Neural cell (in vitro differentiated cells): ENCODE results near the gene PREB. TPM values are rescaled to one million over a fixed set of nuclear protein-coding genes. Genes with fewer than 3 reads are reported as not detected.

Source experiments
- H2AFZ ChIP-seq: fragments of 200-600, 300-800 bp; sonication (generic), shearing (Covaris generic); 2 replicates; pipeline ENCODE4 v1.6.0; 2014; ENCODE audit warnings: low read depth, mild to moderate bottlenecking, antibody characterized with exemption, low read length, moderate library complexity
- H3F3A ChIP-seq: fragments of 200-600 bp; shearing (Covaris generic); 2 replicates; pipeline ENCODE4 v1.6.1; 2016; ENCODE audit warnings: mild to moderate bottlenecking, moderate library complexity, mixed read lengths, antibody characterized with exemption, low read length; ENCODE audit not compliant: insufficient read depth, poor library complexity, severe bottlenecking
- H3K27ac ChIP-seq: fragments of 200-600, 300-800 bp; sonication (generic), shearing (Covaris generic); 2 replicates; pipeline ENCODE4 v1.5.1; 2014; ENCODE audit warnings: mild to moderate bottlenecking, low read length, moderate library complexity
- H3K27me3 ChIP-seq: fragments of 300-800, 200-600 bp; sonication (generic), shearing (Covaris generic); 2 replicates; pipeline ENCODE4 v1.6.0; 2014; ENCODE audit warnings: mild to moderate bottlenecking, low read depth, low read length, moderate library complexity; ENCODE audit not compliant: insufficient read depth
- H3K36me3 ChIP-seq: fragments of 300-800, 200-600 bp; sonication (generic), shearing (Covaris generic); 2 replicates; pipeline ENCODE4 v1.5.1; 2014; ENCODE audit warnings: mild to moderate bottlenecking, antibody characterized with exemption, low read length, moderate library complexity; ENCODE audit not compliant: insufficient read depth
- H3K4me2 ChIP-seq: fragments of 300-800, 200-600 bp; sonication (generic), shearing (Covaris generic); 2 replicates; pipeline ENCODE4 v1.6.0; 2014; ENCODE audit warnings: mild to moderate bottlenecking, low read length
- H3K4me3 ChIP-seq: fragments of 300-800, 200-600 bp; sonication (generic), shearing (Covaris generic); 2 replicates; pipeline ENCODE4 v1.5.1; 2014; ENCODE audit warnings: mild to moderate bottlenecking, low read length, moderate library complexity
- H3K79me2 ChIP-seq: fragments of 200-600 bp; shearing (Covaris generic); replicated peaks from 2 replicates; pipeline ENCODE4 v1.6.0; 2014; ENCODE audit warnings: mild to moderate bottlenecking, low read length, moderate library complexity; ENCODE audit not compliant: insufficient read depth
- H3K9ac ChIP-seq: fragments of 300-800, 200-600 bp; sonication (generic), shearing (Covaris generic); 2 replicates; pipeline ENCODE4 v1.6.1; 2016; ENCODE audit warnings: mild to moderate bottlenecking, low read length, mixed read lengths
- H3K9me2 ChIP-seq: fragments of 200-600 bp; shearing (Covaris generic); 2 replicates; pipeline ENCODE4 v1.6.1; 2016; ENCODE audit warnings: mild to moderate bottlenecking, low read length, mixed read lengths; ENCODE audit not compliant: insufficient read depth
- H3K9me3 ChIP-seq: fragments of 200-600, 300-800 bp; sonication (generic), shearing (Covaris generic); 2 replicates; pipeline ENCODE4 v1.6.1; 2016; ENCODE audit warnings: mild to moderate bottlenecking, mixed run types, low read length, moderate library complexity, mixed read lengths
- H4K20me1 ChIP-seq: fragments of 200-600 bp; shearing (Covaris generic); 2 replicates; pipeline ENCODE4 v1.6.1; 2016; ENCODE audit warnings: mild to moderate bottlenecking, mixed run types; ENCODE audit not compliant: insufficient read depth
- CTCF ChIP-seq: fragments of 450-650 bp; IDR thresholded peaks from 2 replicates; pipeline ENCODE4 v1.5.1; 2014; ENCODE audit warnings: antibody characterized with exemption, mild to moderate bottlenecking, moderate library complexity; ENCODE audit not compliant: poor library complexity, severe bottlenecking
- EP300 ChIP-seq: fragments of 450-650 bp; conservative IDR thresholded peaks from 2 replicates; pipeline ENCODE4 v1.6.1; 2014; ENCODE audit warnings: antibody characterized with exemption, mild to moderate bottlenecking, moderate library complexity; ENCODE audit not compliant: poor library complexity, severe bottlenecking
- EZH2 ChIP-seq: fragments of 200-600, 300-800 bp; shearing (Covaris generic), sonication (generic); IDR thresholded peaks from 2 replicates; pipeline ENCODE4 v1.6.1; 2014; ENCODE audit warnings: antibody characterized with exemption, low read length, borderline replicate concordance, mild to moderate bottlenecking; ENCODE audit not compliant: insufficient read depth, poor library complexity, severe bottlenecking
- MXI1 ChIP-seq: fragments of 450-650 bp; conservative IDR thresholded peaks from 2 replicates; pipeline ENCODE4 v1.6.1; 2014; ENCODE audit warnings: antibody characterized with exemption, mild to moderate bottlenecking; ENCODE audit not compliant: poor library complexity, severe bottlenecking
- POLR2AphosphoS5 ChIP-seq: IDR thresholded peaks from 2 replicates; pipeline ENCODE4 v1.6.1; 2012
- RAD21 ChIP-seq: fragments of 450-650 bp; conservative IDR thresholded peaks from 2 replicates; pipeline ENCODE4 v1.6.1; 2014; ENCODE audit warnings: antibody characterized with exemption, mild to moderate bottlenecking, moderate library complexity
- REST ChIP-seq: IDR thresholded peaks from 2 replicates; pipeline ENCODE4 v1.6.1; 2012; ENCODE audit warnings: borderline replicate concordance
- SMC3 ChIP-seq: fragments of 450-650 bp; conservative IDR thresholded peaks from 2 replicates; pipeline ENCODE4 v1.6.1; 2014; ENCODE audit warnings: antibody characterized with exemption, mild to moderate bottlenecking, moderate library complexity; ENCODE audit not compliant: poor library complexity
- TAF1 ChIP-seq: IDR thresholded peaks from 2 replicates; pipeline ENCODE4 v1.6.1; 2012; ENCODE audit warnings: low read depth
- polyA plus RNA-seq: library from polyadenylated mRNA; depleted of rRNA; stranded (reverse); fragments of >200 nt; gene quantifications from 2 replicates; pipeline ENCODE4 v1.2.3, GENCODE V29; 2014

The PREB gene
- polyA plus RNA-seq, 1 donor from 2014 or later = 121 TPM

GRCh38 chr2:27109083-27109482, 25.4 kb downstream of the PREB start:
- Histone ChIP-seq H3K27ac (no peak overlapping the region), H3F3A (no peaks in the 10 kb centered on the region), H3K4me2 (no peak overlapping the region), H3K9ac (no peak overlapping the region), H3K9me2 (no peaks in the 10 kb centered on the region), H3K36me3 (no peaks in the 10 kb centered on the region), H3K9me3 (no peaks in the 10 kb centered on the region), H3K27me3 (no peaks in the 10 kb centered on the region), H2AFZ (no peak overlapping the region), H3K4me3 (no peak overlapping the region), H4K20me1 (no peaks in the 10 kb centered on the region), H3K79me2 (no peaks in the 10 kb centered on the region)
- TF ChIP-seq REST (no peak), SMC3 (no peak), MXI1 (no peak), RAD21 (no peak), POLR2AphosphoS5 (no peak), TAF1 (no peak), EZH2 (no peak)

- H3K79me2 ChIP-seq = no peaks in the 10 kb centered on the region
- no peak overlapping the region for H3K4me3 ChIP-seq
- H3K27me3 ChIP-seq = no peaks in the 10 kb centered on the region
- TF ChIP-seq POLR2AphosphoS5 (no peak), TAF1 (no peak), EZH2 (no peak), RAD21 (no peak), REST (no peak), EP300 (no peak), MXI1 (no peak), SMC3 (no peak), CTCF (no peak)
- no peak overlapping the region for H3K4me2 ChIP-seq
- H2AFZ ChIP-seq = no peak overlapping the region
- no peaks in the 10 kb centered on the region for H3K9me3 ChIP-seq
- H3K36me3 ChIP-seq = no peaks in the 10 kb centered on the region
- no peak overlapping the region for H3K9ac ChIP-seq
- H3K9me2 ChIP-seq = no peaks in the 10 kb centered on the region
- H4K20me1 ChIP-seq = no peaks in the 10 kb centered on the region
- no peaks in the 10 kb centered on the region for H3F3A ChIP-seq
- H3K27ac ChIP-seq = no peak overlapping the region
Measured at GRCh38 chr2:27108221-27108620, 26.2 kb downstream of the PREB start.
